Measurements from ENCODE around the gene RSPO3.

RSPO3 gene

GRCh38 chr6:127110712-127111111 lies 7.8 kb upstream of the RSPO3 start:
- intact Hi-C loops (cut with DNase I) = loop anchor here (10.0 kb wide), 1 partner anchor 766 kb away; the partner anchor contains the start of gene CENPW
- no peak for DNase-seq

- intact Hi-C loops (cut with DNase I) = loop anchor here (10.0 kb wide), 1 partner anchor 767 kb away; the partner anchor contains the start of gene CENPW
- no peak for DNase-seq
Measured at GRCh38 chr6:127111526-127111925, 6.9 kb upstream of the RSPO3 start.

DNA sequence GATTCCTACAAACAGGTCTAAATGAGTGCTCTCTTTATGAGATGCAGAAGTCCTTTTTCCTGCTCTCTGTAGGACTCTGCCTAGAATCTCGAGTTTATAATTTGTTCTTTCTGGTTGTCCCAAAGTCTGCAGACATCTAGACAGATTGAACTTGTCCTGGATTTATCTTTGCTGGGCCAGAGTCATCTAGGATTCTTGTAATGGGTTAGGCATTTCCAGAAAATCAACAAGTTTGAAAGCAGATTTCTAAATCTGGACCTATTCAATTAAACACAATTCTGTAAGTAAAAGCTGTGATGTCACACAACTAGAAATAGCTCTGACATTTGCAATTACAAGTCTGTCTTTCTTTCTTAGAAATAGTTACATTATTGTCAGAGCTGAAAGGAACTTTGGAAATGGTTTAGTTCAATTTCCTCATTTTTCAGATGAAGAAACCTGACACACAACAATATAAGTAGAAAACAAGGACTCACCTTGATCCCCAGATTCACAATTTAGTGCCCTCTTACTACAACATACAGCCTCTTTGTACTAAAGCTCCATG lies 4.2 kb upstream of the RSPO3 start:
- intact Hi-C loops (cut with DNase I) = loop anchor here (10.0 kb wide), 1 partner anchor 769 kb away; the partner anchor contains the start of gene CENPW
- no peak for DNase-seq

GRCh38 chr6:127115084-127115655 lies 3.3 kb upstream of the RSPO3 start:
- no peak for DNase-seq
- intact Hi-C loops (cut with DNase I) = loop anchor here (10.0 kb wide), 1 partner anchor 770 kb away; the partner anchor contains the start of gene CENPW

GRCh38 chr6:127115746-127116145 lies 2.7 kb upstream of the RSPO3 start:
- intact Hi-C loops (cut with DNase I) = loop anchor here (10.0 kb wide), 1 partner anchor 771 kb away; the partner anchor contains the start of gene CENPW
- no peak for DNase-seq

- intact Hi-C loops (cut with DNase I) = loop anchor here (10.0 kb wide), 1 partner anchor 773 kb away; the partner anchor contains the start of gene CENPW
- peak in 1 of 10 donors; percentile 68 for DNase-seq
Measured at GRCh38 chr6:127117979-127118297, 533 bp upstream of the RSPO3 start.

DNA sequence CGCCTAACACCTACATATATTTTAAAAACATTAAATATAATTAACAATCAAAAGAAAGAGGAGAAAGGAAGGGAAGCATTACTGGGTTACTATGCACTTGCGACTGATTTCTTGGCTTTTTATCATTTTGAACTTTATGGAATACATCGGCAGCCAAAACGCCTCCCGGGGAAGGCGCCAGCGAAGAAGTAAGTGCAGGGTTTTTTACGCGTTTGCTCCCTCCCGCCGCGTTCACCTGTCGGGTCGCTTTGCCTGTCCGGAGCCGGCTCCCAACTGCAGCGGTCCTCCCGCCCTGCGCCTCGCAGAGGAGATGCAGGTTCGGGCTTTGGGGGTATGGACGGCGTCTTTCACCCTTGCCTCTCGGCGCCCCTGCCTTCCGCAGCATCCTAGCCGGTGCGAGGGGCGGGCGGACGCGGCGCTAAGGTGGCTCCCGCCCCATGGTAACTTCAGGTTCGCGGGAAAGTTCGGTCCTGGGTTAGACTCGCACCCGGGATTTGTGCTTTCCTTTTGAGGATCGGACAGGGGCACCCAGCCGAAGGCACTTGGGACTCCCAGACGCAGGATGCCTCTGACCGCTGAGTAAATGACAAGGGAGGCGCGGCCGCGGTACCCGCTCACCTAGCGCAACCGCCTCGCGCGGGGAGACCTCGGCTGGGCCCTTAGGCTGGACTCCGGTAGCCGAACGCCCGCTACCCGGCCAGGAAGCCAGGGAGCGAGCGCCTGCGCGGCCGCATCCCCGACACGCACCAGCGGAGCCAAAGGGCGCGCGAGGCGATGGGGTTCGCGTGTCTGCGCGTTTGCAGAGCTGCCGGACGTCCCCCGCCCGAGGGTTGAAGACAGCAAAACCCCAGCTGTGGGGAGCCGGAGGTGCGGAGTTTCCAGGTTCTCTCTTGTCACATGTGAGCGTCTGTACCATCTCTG lies 891 bp downstream of the RSPO3 start:
- intact Hi-C loops (cut with DNase I) = loop anchor here (2.0 to 10.0 kb wide), 4 partner anchors 315 to 1123 kb away; partner anchors contain the start of gene CENPW
- DNase-seq = peak in 4 of 10 donors; percentile 27 to 85 (median 76)

- DNase-seq = peak in 3 of 10 donors; percentile 66 to 84 (median 81)
- intact Hi-C loops (cut with DNase I) = loop anchor here (2.0 to 10.0 kb wide), 3 partner anchors 315 to 1123 kb away; no protein-coding TSS in a partner anchor
Measured at GRCh38 chr6:127120023-127120786, 1.7 kb downstream of the RSPO3 start.

- DNase-seq = peak; percentile 61 to 98 (median 82)
- intact Hi-C loops (cut with DNase I) = loop anchor here (2.0 to 10.0 kb wide), 3 partner anchors 316 to 1124 kb away; no protein-coding TSS in a partner anchor
Measured at GRCh38 chr6:127120787-127121636, 2.5 kb downstream of the RSPO3 start.

DNA sequence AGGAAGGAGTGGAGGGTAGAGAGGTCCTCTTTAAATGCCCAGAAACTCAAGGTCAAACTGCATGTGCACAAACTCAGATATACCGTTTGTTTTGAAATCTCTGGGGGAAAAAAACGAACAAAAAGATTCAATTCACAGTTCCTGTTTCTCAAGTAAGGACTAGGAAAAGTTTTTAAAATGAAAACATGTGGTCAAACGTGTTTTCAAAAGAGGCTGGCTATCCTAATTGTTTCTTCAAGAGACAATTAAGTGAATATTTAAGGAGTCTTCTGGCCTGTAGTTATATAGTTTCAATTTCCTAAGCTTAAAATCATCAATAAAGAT lies 3.1 kb downstream of the RSPO3 start:
- DNase-seq = no peak
- intact Hi-C loops (cut with DNase I) = loop anchor here (2.0 to 10.0 kb wide), 3 partner anchors 317 to 1125 kb away; no protein-coding TSS in a partner anchor

- DNase-seq = no peak
- intact Hi-C loops (cut with DNase I) = loop anchor here (5.0 to 10.0 kb wide), 2 partner anchors 319 to 1092 kb away; no protein-coding TSS in a partner anchor
Measured at GRCh38 chr6:127124172-127124571, 5.7 kb downstream of the RSPO3 start.

DNA sequence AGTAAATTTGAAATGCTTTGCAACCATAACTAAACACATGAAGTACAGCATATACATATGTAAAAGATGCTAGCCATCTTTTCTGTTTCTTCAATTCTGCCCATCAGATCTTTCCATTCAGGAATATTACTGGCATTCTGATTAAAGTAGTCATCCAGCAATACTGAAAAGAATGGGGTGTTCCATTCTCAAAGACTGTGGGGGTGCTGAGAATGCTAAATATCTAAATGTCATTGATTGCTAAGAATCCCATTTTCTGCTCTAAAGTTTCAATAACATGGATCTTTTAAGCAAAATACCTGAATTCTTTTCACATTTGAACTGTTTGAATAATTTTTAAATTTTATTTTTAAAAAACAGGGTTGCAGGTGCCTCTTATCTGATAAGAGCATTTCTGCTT lies 6.2 kb downstream of the RSPO3 start:
- intact Hi-C loops (cut with DNase I) = loop anchor here (5.0 to 10.0 kb wide), 2 partner anchors 320 to 1092 kb away; no protein-coding TSS in a partner anchor
- DNase-seq = no peak

DNA sequence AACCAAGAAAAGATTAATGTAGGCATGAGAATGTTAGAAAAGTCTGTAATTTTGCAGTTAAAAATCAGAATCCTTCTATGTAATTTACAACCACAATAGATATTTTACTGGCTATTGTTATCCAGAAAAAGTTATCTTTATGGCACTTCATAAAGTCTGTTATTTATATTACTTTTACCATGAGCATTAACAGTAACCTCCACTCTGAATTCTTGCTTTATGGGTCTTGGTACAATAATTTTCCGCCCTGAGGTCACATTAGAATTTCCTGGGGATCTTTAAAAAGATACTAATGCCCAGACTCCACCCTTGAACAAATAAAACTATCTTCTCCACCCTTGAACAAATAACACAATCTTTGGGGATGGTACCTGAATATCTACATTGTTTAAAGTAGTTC lies 9.6 kb downstream of the RSPO3 start:
- intact Hi-C loops (cut with DNase I) = loop anchor here (10.0 kb wide), 1 partner anchor 323 kb away; no protein-coding TSS in a partner anchor
- DNase-seq = no peak

- intact Hi-C loops (cut with DNase I) = loop anchor here (10.0 kb wide), 1 partner anchor 324 kb away; no protein-coding TSS in a partner anchor
- DNase-seq = no peak
Measured at GRCh38 chr6:127129251-127129650, 10.8 kb downstream of the RSPO3 start.

- no peak for DNase-seq
- intact Hi-C loops (cut with DNase I) = no loop called here
Measured at GRCh38 chr6:127131275-127131674, 12.8 kb downstream of the RSPO3 start.

DNA sequence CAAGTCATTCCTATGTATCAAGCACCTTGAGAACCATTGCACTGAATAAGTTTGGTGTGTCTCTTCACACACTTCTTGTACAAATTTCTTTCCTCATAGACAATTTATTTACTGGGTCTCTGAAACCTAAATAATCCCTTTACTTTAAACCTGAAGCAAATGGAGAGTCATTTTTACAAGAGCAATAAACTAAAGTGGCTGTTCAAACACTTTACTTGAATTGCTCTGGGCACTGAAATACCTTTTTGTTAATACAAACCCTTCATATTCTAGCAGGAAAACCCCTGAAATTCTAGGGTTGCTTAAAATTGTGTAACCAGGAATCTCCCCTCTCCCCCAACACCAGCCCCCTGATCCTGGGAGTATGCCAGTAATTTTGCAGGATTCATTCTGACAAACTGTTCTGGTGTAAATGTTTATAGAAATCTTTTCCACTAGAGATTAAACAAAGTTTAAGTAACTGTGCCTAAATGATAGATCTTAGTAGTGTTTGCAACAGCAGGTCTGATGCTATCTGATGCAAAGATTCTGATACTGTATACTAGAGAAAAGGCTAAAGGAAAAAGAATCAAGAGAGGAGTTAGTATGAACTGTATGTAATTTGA lies 13.4 kb downstream of the RSPO3 start:
- intact Hi-C loops (cut with DNase I) = no loop called here
- no peak for DNase-seq

- DNase-seq = no peak
- intact Hi-C loops (cut with DNase I) = no loop called here
Measured at GRCh38 chr6:127134136-127134535, 15.7 kb downstream of the RSPO3 start.

GRCh38 chr6:127136786-127137185 lies 18.3 kb downstream of the RSPO3 start:
- DNase-seq = no peak
- intact Hi-C loops (cut with DNase I) = no loop called here

DNA sequence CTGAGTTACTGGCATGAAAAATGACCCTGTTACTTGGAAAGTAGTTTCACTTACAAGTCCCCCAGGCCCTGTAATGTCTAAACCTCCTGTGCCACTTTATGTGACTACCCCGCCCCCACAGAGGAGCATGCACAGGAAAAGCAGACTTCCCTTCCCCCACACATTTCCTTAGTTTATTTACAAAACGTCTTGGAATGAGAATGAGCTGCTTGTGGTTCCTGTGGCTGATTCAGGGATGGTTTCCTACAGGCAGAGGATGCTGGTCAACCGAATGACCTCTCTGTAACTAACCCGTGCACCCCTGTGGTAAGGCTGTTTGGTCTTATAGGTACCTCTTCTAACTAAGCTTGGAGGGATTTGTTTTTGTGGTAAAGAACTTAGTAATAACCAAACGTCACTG lies 28.5 kb downstream of the RSPO3 start:
- intact Hi-C loops (cut with DNase I) = no loop called here
- DNase-seq = no peak
